Liver (tissue), 9 donors: ENCODE data around the gene GNAI2. TPM values are rescaled to one million over a fixed set of nuclear protein-coding genes. Genes with fewer than 3 reads are reported as not detected.

ENCODE experiments used
- DNase-seq: peaks from one replicate; pipeline ENCODE4 v3.0.0-alpha.2; 2017; ENCODE audit warnings: low spot score
- H3K27ac ChIP-seq, 2 donors: one replicate each; pipeline ENCODE4 v1.7.0; 2013; ENCODE audit warnings: inconsistent platforms in 2 of 2, low read length in 2 of 2, control low read depth in 1 of 2, low read depth in 1 of 2, mild to moderate bottlenecking in 1 of 2
- H3K27me3 ChIP-seq, 4 donors: one replicate each; pipeline versions ENCODE4 v1.6.1 to v1.7.0; 2013; ENCODE audit warnings: low read length in 3 of 4, inconsistent platforms in 1 of 4, mild to moderate bottlenecking in 1 of 4, moderate library complexity in 1 of 4; ENCODE audit not compliant: control insufficient read depth in 4 of 4, insufficient read depth in 4 of 4
- H3K36me3 ChIP-seq, 4 donors: one replicate each; pipeline versions ENCODE4 v1.6.1 to v1.7.0; 2013; ENCODE audit warnings: low read length in 3 of 4, mild to moderate bottlenecking in 3 of 4, low read depth in 1 of 4, moderate library complexity in 1 of 4; ENCODE audit not compliant: control insufficient read depth in 4 of 4, insufficient read depth in 3 of 4
- H3K4me1 ChIP-seq, 4 donors: one replicate each; pipeline versions ENCODE4 v1.6.1 to v1.7.0; 2013; ENCODE audit warnings: low read length in 3 of 4, mild to moderate bottlenecking in 3 of 4, moderate library complexity in 1 of 4; ENCODE audit not compliant: control insufficient read depth in 4 of 4, insufficient read depth in 4 of 4
- H3K4me3 ChIP-seq, 3 donors: one replicate each; pipeline versions ENCODE4 v1.6.1 to v1.7.0; 2013; ENCODE audit warnings: low read length in 3 of 3, control low read depth in 1 of 3, low read depth in 1 of 3, mild to moderate bottlenecking in 1 of 3
- H3K9ac ChIP-seq, 2 donors: one replicate each; pipeline ENCODE4 v1.7.0; 2013; ENCODE audit warnings: low read length in 2 of 2, mild to moderate bottlenecking in 2 of 2, moderate library complexity in 2 of 2, control low read depth in 1 of 2, low read depth in 1 of 2
- H3K9me3 ChIP-seq, 4 donors: one replicate each; pipeline versions ENCODE4 v1.6.1 to v1.7.0; 2013; ENCODE audit warnings: low read length in 3 of 4; ENCODE audit not compliant: control insufficient read depth in 4 of 4
- EGR1 ChIP-seq, 2 donors: IDR thresholded peaks; 2 replicates each; pipeline ENCODE4 v1.6.1; 2016 to 2018; ENCODE audit warnings: antibody characterized with exemption in 2 of 2, low read depth in 2 of 2
- FOXA1 ChIP-seq: IDR thresholded peaks from 2 replicates; pipeline ENCODE4 v1.6.1; 2016; ENCODE audit warnings: antibody characterized with exemption
- FOXA2 ChIP-seq: IDR thresholded peaks from 2 replicates; pipeline ENCODE4 v1.6.1; 2016; ENCODE audit warnings: antibody characterized with exemption
- GABPA ChIP-seq, 2 donors: IDR thresholded peaks in 1 of 2; conservative IDR thresholded peaks in 1 of 2; 2 replicates each; pipeline ENCODE4 v1.6.1; 2016; ENCODE audit warnings: antibody characterized with exemption in 2 of 2, mild to moderate bottlenecking in 1 of 2, moderate library complexity in 1 of 2
- HNF4A ChIP-seq, 2 donors: conservative IDR thresholded peaks; 2 replicates each; pipeline ENCODE4 v1.6.1; 2016; ENCODE audit warnings: antibody characterized with exemption in 2 of 2, mild to moderate bottlenecking in 2 of 2
- HNF4G ChIP-seq: IDR thresholded peaks from 2 replicates; pipeline ENCODE4 v1.6.1; 2016; ENCODE audit warnings: antibody characterized with exemption
- JUND ChIP-seq, 2 donors: IDR thresholded peaks; 2 replicates each; pipeline ENCODE4 v1.6.1; 2016; ENCODE audit warnings: antibody characterized with exemption in 2 of 2
- NR2F2 ChIP-seq: IDR thresholded peaks from 2 replicates; pipeline ENCODE4 v1.6.1; 2016; ENCODE audit warnings: antibody characterized with exemption
- RAD21 ChIP-seq, 2 donors: IDR thresholded peaks; 2 replicates each; pipeline ENCODE4 v1.6.1; 2016; ENCODE audit warnings: antibody characterized with exemption in 2 of 2, mild to moderate bottlenecking in 2 of 2
- RXRA ChIP-seq, 2 donors: IDR thresholded peaks; 2 replicates each; pipeline ENCODE4 v1.6.1; 2017 to 2018; ENCODE audit warnings: antibody characterized with exemption in 2 of 2, mild to moderate bottlenecking in 1 of 2
- SP1 ChIP-seq: IDR thresholded peaks from 2 replicates; pipeline ENCODE4 v1.6.1; 2018; ENCODE audit warnings: antibody characterized with exemption, mild to moderate bottlenecking
- TAF1 ChIP-seq: conservative IDR thresholded peaks from 2 replicates; pipeline ENCODE4 v1.6.1; 2016; ENCODE audit warnings: antibody characterized with exemption, mild to moderate bottlenecking
- YY1 ChIP-seq: IDR thresholded peaks from 2 replicates; pipeline ENCODE4 v1.6.1; 2016; ENCODE audit warnings: antibody characterized with exemption, mild to moderate bottlenecking
- WGBS: extraction: QIAGEN DNeasy Blood & Tissue Kit; methylation state at CpG from one replicate; pipeline ENCODE4 v1.1.7; 2013; 5-methylcytosine and 5-hydroxymethylcytosine counted together
- polyA plus RNA-seq, 2 donors: library from polyadenylated mRNA; stranded (reverse) in 1 of 2; unstranded in 1 of 2; fragments of 200-250 nt in 1 of 2; fragments of >200 nt in 1 of 2; fragmentation: Nextera tagmentation in 1 of 2; extraction: Ambion mirVana in 1 of 2; gene quantifications; one replicate each; pipeline versions ENCODE4 v1.2.1 to v1.2.3, GENCODE V29; 2013 to 2015
- total RNA-seq, 2 donors: library from RNA; depleted of rRNA; stranded (reverse); fragments of >200 nt; gene quantifications; one replicate each; pipeline ENCODE4 v1.2.3, GENCODE V29; 2014
- TF ChIP-seq, protein P1 (sequence below): fragments of 150-350 bp; IDR thresholded peaks from 2 replicates; pipeline ENCODE4 v1.5.1; 2017; ENCODE audit warnings: improper control_type of control experiment, low read depth, low read length; ENCODE audit not compliant: missing input control
- TF ChIP-seq, protein P2 (sequence below): IDR thresholded peaks from 2 replicates; pipeline ENCODE4 v1.6.1; 2016; ENCODE audit warnings: antibody characterized with exemption
- TF ChIP-seq, protein P3 (sequence below): IDR thresholded peaks from 2 replicates; pipeline ENCODE4 v1.6.1; 2016; ENCODE audit warnings: antibody characterized with exemption, mild to moderate bottlenecking
- TF ChIP-seq, protein P4 (sequence below): IDR thresholded peaks from 2 replicates; pipeline ENCODE4 v1.6.1; 2016; ENCODE audit warnings: antibody characterized with exemption
- TF ChIP-seq, protein P5 (sequence below): IDR thresholded peaks from 2 replicates; pipeline ENCODE4 v1.6.1; 2016; ENCODE audit warnings: antibody characterized with exemption
- donor health status: healthy.
- donor health status: healthy.
- donor health status: healthy.
- donor health status: healthy.
- donor health status: healthy.

GNAI2 gene
- total and polyA plus RNA-seq, 4 donors = 58.3 to 86.3 (median 62.3) TPM

DNA sequence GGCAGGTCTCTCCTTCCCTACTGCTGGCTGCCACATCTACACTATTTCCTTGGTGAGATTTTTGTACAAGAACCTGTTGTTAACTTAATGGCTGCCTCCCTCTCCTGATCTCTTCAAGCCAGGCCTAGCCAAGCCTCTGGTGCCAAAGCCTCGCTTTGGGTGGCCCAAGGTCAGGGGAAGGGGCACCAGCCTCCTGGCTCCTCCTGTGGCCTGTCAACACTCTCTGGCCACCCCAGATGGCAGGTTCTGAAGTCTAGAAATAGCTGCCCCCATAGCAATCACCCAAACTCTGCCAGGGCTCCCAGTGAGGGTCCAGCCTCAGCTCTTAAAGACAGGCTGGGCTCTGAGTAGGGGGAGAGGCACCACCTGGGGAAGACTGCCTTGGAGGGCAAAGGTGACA lies 51.3 kb downstream of the GNAI2 start:
- 93% methylated on average over 1 of the region's 1 CpG for WGBS
- Histone ChIP-seq H3K36me3 (peaks cover 5 to 41% (median 22%) of the 10 kb centered on the region in 4 donors), H3K9me3 (no peaks in the 10 kb centered on the region), H3K27ac (no peak overlapping the region), H3K27me3 (no peaks in the 10 kb centered on the region), H3K4me1 (peaks cover 2 to 16% (median 10%) of the 10 kb centered on the region in 4 donors), H3K9ac (no peak overlapping the region), H3K4me3 (no peak overlapping the region)
- TF ChIP-seq TAF1 (no peak), RXRA (IDR thresholded peaks at IDR 0.05) (no peak), RAD21 (IDR thresholded peaks at IDR 0.05) (no peak), FOXA2 (no peak), YY1 (no peak), EGR1 (IDR thresholded peaks at IDR 0.05; ENCODE audit: low read depth in 2 of 2) (no peak), JUND (IDR thresholded peaks at IDR 0.05) (no peak), HNF4A (conservative IDR thresholded peaks at IDR 0.05) (no peak), SP1 (no peak), HNF4G (no peak), GABPA (IDR thresholded peaks at IDR 0.05 in 1 of 2, conservative IDR thresholded peaks at IDR 0.05 in 1 of 2) (no peak), NR2F2 (no peak), FOXA1 (no peak)
- TF ChIP-seq, protein P1, sequence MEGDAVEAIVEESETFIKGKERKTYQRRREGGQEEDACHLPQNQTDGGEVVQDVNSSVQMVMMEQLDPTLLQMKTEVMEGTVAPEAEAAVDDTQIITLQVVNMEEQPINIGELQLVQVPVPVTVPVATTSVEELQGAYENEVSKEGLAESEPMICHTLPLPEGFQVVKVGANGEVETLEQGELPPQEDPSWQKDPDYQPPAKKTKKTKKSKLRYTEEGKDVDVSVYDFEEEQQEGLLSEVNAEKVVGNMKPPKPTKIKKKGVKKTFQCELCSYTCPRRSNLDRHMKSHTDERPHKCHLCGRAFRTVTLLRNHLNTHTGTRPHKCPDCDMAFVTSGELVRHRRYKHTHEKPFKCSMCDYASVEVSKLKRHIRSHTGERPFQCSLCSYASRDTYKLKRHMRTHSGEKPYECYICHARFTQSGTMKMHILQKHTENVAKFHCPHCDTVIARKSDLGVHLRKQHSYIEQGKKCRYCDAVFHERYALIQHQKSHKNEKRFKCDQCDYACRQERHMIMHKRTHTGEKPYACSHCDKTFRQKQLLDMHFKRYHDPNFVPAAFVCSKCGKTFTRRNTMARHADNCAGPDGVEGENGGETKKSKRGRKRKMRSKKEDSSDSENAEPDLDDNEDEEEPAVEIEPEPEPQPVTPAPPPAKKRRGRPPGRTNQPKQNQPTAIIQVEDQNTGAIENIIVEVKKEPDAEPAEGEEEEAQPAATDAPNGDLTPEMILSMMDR = no peak
- TF ChIP-seq, protein P2, sequence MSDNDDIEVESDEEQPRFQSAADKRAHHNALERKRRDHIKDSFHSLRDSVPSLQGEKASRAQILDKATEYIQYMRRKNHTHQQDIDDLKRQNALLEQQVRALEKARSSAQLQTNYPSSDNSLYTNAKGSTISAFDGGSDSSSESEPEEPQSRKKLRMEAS = no peak
- TF ChIP-seq, protein P3, sequence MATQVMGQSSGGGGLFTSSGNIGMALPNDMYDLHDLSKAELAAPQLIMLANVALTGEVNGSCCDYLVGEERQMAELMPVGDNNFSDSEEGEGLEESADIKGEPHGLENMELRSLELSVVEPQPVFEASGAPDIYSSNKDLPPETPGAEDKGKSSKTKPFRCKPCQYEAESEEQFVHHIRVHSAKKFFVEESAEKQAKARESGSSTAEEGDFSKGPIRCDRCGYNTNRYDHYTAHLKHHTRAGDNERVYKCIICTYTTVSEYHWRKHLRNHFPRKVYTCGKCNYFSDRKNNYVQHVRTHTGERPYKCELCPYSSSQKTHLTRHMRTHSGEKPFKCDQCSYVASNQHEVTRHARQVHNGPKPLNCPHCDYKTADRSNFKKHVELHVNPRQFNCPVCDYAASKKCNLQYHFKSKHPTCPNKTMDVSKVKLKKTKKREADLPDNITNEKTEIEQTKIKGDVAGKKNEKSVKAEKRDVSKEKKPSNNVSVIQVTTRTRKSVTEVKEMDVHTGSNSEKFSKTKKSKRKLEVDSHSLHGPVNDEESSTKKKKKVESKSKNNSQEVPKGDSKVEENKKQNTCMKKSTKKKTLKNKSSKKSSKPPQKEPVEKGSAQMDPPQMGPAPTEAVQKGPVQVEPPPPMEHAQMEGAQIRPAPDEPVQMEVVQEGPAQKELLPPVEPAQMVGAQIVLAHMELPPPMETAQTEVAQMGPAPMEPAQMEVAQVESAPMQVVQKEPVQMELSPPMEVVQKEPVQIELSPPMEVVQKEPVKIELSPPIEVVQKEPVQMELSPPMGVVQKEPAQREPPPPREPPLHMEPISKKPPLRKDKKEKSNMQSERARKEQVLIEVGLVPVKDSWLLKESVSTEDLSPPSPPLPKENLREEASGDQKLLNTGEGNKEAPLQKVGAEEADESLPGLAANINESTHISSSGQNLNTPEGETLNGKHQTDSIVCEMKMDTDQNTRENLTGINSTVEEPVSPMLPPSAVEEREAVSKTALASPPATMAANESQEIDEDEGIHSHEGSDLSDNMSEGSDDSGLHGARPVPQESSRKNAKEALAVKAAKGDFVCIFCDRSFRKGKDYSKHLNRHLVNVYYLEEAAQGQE = no peak
- TF ChIP-seq, protein P4, sequence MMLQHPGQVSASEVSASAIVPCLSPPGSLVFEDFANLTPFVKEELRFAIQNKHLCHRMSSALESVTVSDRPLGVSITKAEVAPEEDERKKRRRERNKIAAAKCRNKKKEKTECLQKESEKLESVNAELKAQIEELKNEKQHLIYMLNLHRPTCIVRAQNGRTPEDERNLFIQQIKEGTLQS = no peak
- TF ChIP-seq, protein P5, sequence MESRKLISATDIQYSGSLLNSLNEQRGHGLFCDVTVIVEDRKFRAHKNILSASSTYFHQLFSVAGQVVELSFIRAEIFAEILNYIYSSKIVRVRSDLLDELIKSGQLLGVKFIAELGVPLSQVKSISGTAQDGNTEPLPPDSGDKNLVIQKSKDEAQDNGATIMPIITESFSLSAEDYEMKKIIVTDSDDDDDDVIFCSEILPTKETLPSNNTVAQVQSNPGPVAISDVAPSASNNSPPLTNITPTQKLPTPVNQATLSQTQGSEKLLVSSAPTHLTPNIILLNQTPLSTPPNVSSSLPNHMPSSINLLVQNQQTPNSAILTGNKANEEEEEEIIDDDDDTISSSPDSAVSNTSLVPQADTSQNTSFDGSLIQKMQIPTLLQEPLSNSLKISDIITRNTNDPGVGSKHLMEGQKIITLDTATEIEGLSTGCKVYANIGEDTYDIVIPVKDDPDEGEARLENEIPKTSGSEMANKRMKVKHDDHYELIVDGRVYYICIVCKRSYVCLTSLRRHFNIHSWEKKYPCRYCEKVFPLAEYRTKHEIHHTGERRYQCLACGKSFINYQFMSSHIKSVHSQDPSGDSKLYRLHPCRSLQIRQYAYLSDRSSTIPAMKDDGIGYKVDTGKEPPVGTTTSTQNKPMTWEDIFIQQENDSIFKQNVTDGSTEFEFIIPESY = no peak
- DNase-seq = no peak
